ENCODE data around the gene CRB1.

DNA sequence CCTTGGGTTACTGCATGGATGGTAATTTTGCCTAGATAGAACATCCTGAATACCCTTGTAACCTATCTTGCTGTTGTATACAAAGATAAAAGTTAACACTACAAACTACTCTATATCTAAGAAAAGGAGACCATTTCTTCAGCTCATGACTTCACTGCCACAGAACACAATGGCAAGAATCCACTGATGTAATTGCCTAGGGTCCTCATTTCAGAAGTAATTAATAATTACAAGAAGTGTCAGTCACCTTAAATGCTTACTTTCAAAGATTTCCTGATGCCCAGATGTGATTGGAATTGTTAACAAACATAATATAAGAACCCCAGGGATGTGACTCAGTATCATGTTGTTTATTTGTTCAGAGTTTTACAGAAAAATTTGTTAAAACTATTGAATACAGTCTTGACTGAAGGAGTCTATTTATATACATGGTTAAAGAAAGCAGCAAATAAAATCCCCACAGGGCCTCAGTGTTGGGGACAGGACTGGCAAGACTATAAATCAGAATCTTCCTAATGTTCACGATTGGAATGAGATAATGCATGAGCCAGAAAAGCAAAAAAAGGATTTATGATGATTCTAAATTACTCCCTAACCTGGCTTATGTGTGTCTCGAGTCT is 83.9 kb downstream of the CRB1 start:
- TF ChIP-seq, protein P1, sequence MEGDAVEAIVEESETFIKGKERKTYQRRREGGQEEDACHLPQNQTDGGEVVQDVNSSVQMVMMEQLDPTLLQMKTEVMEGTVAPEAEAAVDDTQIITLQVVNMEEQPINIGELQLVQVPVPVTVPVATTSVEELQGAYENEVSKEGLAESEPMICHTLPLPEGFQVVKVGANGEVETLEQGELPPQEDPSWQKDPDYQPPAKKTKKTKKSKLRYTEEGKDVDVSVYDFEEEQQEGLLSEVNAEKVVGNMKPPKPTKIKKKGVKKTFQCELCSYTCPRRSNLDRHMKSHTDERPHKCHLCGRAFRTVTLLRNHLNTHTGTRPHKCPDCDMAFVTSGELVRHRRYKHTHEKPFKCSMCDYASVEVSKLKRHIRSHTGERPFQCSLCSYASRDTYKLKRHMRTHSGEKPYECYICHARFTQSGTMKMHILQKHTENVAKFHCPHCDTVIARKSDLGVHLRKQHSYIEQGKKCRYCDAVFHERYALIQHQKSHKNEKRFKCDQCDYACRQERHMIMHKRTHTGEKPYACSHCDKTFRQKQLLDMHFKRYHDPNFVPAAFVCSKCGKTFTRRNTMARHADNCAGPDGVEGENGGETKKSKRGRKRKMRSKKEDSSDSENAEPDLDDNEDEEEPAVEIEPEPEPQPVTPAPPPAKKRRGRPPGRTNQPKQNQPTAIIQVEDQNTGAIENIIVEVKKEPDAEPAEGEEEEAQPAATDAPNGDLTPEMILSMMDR (conservative IDR thresholded peaks at IDR 0.05; ENCODE audit: low read length): no peak
- no peak for TF ChIP-seq EZH2phosphoT487 (IDR thresholded peaks at IDR 0.05; ENCODE audit: borderline replicate concordance)

Measured in Loucy (cell line).